Breast epithelium (tissue), 4 donors: ENCODE data around the gene DNAJC28. TPM values are rescaled to one million over a fixed set of nuclear protein-coding genes. Genes with fewer than 3 reads are reported as not detected.
"Not testable (repeated sequence)": the region's sequence is repeated elsewhere in the genome, so short reads cannot be mapped to it uniquely, and the experiment has no call there.

ENCODE experiments used
- DNase-seq, 2 donors: peaks; one replicate each; pipeline ENCODE4 v3.0.0-alpha.2; 2019; ENCODE audit warnings: low spot score in 2 of 2
- H3K27ac ChIP-seq, 2 donors: fragments of 200-600 bp; sonication (generic) in 1 of 2; one replicate each; pipeline ENCODE4 v1.5.1; 2016 to 2019; ENCODE audit warnings: mild to moderate bottlenecking in 1 of 2
- H3K27me3 ChIP-seq, 2 donors: fragments of 200-600 bp; sonication (generic) in 1 of 2; one replicate each; pipeline versions ENCODE4 v1.5.1 to v1.6.0; 2017 to 2019; ENCODE audit warnings: control low read depth in 1 of 2, mild to moderate bottlenecking in 1 of 2
- H3K36me3 ChIP-seq: fragments of 200-600 bp; one replicate; pipeline ENCODE4 v1.5.1; 2019
- H3K4me1 ChIP-seq, 2 donors: fragments of 200-600 bp; sonication (generic); one replicate each; pipeline ENCODE4 v1.5.1; 2016 to 2019; ENCODE audit warnings: control low read depth in 1 of 2
- H3K4me3 ChIP-seq, 3 donors: fragments of 200-600 bp; sonication (generic); 1 replicate in 2 of 3; 2 replicates in 1 of 3; pipeline ENCODE4 v1.5.1; 2016 to 2019; ENCODE audit warnings: mild to moderate bottlenecking in 3 of 3, moderate library complexity in 2 of 3
- H3K9me3 ChIP-seq, 2 donors: fragments of 200-600 bp; sonication (generic) in 1 of 2; one replicate each; pipeline ENCODE4 v1.5.1; 2016 to 2019; ENCODE audit warnings: control low read depth in 1 of 2
- CTCF ChIP-seq, 3 donors: fragments of 450-650 bp; IDR thresholded peaks; one replicate each; pipeline ENCODE4 v1.5.1; 2016 to 2017; ENCODE audit warnings: antibody characterized with exemption in 3 of 3, mild to moderate bottlenecking in 3 of 3, moderate library complexity in 3 of 3
- POLR2A ChIP-seq: fragments of 450-650 bp; IDR thresholded peaks from one replicate; pipeline ENCODE4 v1.6.1; 2016; ENCODE audit warnings: antibody characterized with exemption, mild to moderate bottlenecking, moderate library complexity
- POLR2AphosphoS5 ChIP-seq, 3 donors: sonication (generic); formaldehyde crosslinking; IDR thresholded peaks; one replicate each; pipeline ENCODE4 v1.6.1; 2017; ENCODE audit warnings: antibody characterized with exemption in 3 of 3
- intact Hi-C: fragments of 100-400 bp; cut with DNase I; formaldehyde crosslinking; loops from one replicate; pipeline ENCODE4 v1.15.1; 2023; ENCODE audit warnings: low total_unique reads
- total RNA-seq, 3 donors: library from RNA; depleted of rRNA; stranded (reverse); fragments of >200 nt; gene quantifications; one replicate each; pipeline ENCODE4 v1.1.0, GENCODE V29; 2016

The DNAJC28 gene
- total RNA-seq, 3 donors from 2014 or later, result 2.0 to 3.0 (median 2.2) TPM

GRCh38 chr21:33514229-33514628, 22.7 kb upstream of the DNAJC28 start:
- DNase-seq, result no peak
- Histone ChIP-seq H3K4me1 (no peaks in the 10 kb centered on the region), H3K27me3 (no peaks in the 10 kb centered on the region), H3K9me3 (no peaks in the 10 kb centered on the region), H3K36me3 (no peaks in the 10 kb centered on the region), H3K4me3 (no peak overlapping the region), H3K27ac (no peak overlapping the region)
- intact Hi-C loops, result no loop called here
- no peak for TF ChIP-seq POLR2A
- no peak for TF ChIP-seq POLR2AphosphoS5 (IDR thresholded peaks at IDR 0.05)
- no peak for TF ChIP-seq CTCF (IDR thresholded peaks at IDR 0.05)

GRCh38 chr21:33512481-33512880, 21.0 kb upstream of the DNAJC28 start:
- Histone ChIP-seq H3K36me3 (no peaks in the 10 kb centered on the region), H3K4me1 (no peaks in the 10 kb centered on the region), H3K4me3 (no peak overlapping the region), H3K9me3 (no peaks in the 10 kb centered on the region), H3K27ac (no peak overlapping the region), H3K27me3 (no peaks in the 10 kb centered on the region)
- TF ChIP-seq POLR2A (no peak), CTCF (IDR thresholded peaks at IDR 0.05) (no peak), POLR2AphosphoS5 (IDR thresholded peaks at IDR 0.05) (no peak)
- intact Hi-C loops, result no loop called here
- no peak for DNase-seq

- Histone ChIP-seq H3K27me3 (no peaks in the 10 kb centered on the region), H3K9me3 (no peaks in the 10 kb centered on the region), H3K4me1 (no peaks in the 10 kb centered on the region), H3K27ac (no peak overlapping the region), H3K4me3 (no peak overlapping the region), H3K36me3 (no peaks in the 10 kb centered on the region)
- TF ChIP-seq CTCF (IDR thresholded peaks at IDR 0.05), result no peak
- intact Hi-C loops, result no loop called here
- no peak for DNase-seq
These were observed 20.1 kb upstream of the DNAJC28 start for GRCh38 chr21:33511639-33512038.

- H3K27ac ChIP-seq, result no peak overlapping the region
- intact Hi-C loops, result no loop called here
- DNase-seq, result no peak
- H3K9me3 ChIP-seq, result no peaks in the 10 kb centered on the region
- no peaks in the 10 kb centered on the region for H3K36me3 ChIP-seq
- no peak overlapping the region for H3K4me3 ChIP-seq
- TF ChIP-seq POLR2AphosphoS5 (IDR thresholded peaks at IDR 0.05) (no peak), CTCF (IDR thresholded peaks at IDR 0.05) (no peak), POLR2A (no peak)
- H3K27me3 ChIP-seq, result no peaks in the 10 kb centered on the region
- no peaks in the 10 kb centered on the region for H3K4me1 ChIP-seq
These were observed 19.3 kb upstream of the DNAJC28 start for GRCh38 chr21:33510826-33511225.

GRCh38 chr21:33507003-33507402, 15.5 kb upstream of the DNAJC28 start:
- H3K27me3 ChIP-seq, H3K4me1 ChIP-seq, H3K9me3 ChIP-seq, intact Hi-C loops, H3K36me3 ChIP-seq, DNase-seq, H3K27ac ChIP-seq, H3K4me3 ChIP-seq: not testable (repeated sequence)

GRCh38 chr21:33505833-33506232, 14.3 kb upstream of the DNAJC28 start:
- Histone ChIP-seq H3K27me3 (no peaks in the 10 kb centered on the region), H3K36me3 (no peaks in the 10 kb centered on the region), H3K4me1 (no peaks in the 10 kb centered on the region), H3K4me3 (no peak overlapping the region), H3K27ac (no peak overlapping the region), H3K9me3 (no peaks in the 10 kb centered on the region)
- DNase-seq, result no peak
- TF ChIP-seq POLR2A (no peak), POLR2AphosphoS5 (IDR thresholded peaks at IDR 0.05) (no peak), CTCF (IDR thresholded peaks at IDR 0.05) (no peak)
- intact Hi-C loops, result no loop called here
